Neuronal stem cell (in vitro differentiated cells): ENCODE results near the gene CDK8.

Experiments used
- DNase-seq: peaks from one replicate; pipeline ENCODE4 v3.0.0-alpha.2; 2013; ENCODE audit warnings: low spot score
- H2AFZ ChIP-seq: one replicate; pipeline ENCODE4 v1.6.1; 2013; ENCODE audit warnings: mild to moderate bottlenecking, low read length, inconsistent platforms
- H2AK5ac ChIP-seq: 2 replicates; pipeline ENCODE4 v1.6.1; 2013; ENCODE audit warnings: low read depth, mild to moderate bottlenecking, inconsistent platforms, low read length, moderate library complexity, mixed read lengths
- H2BK120ac ChIP-seq: 2 replicates; pipeline ENCODE4 v1.6.1; 2013; ENCODE audit warnings: low read depth, mild to moderate bottlenecking, inconsistent platforms, low read length, moderate library complexity, mixed read lengths
- H2BK12ac ChIP-seq: one replicate; pipeline ENCODE4 v1.6.1; 2013; ENCODE audit warnings: low read length, inconsistent platforms
- H2BK15ac ChIP-seq: 2 replicates; pipeline ENCODE4 v1.6.1; 2013; ENCODE audit warnings: mild to moderate bottlenecking, low read length, inconsistent platforms, mixed read lengths
- H2BK5ac ChIP-seq: one replicate; pipeline ENCODE4 v1.6.1; 2013; ENCODE audit warnings: inconsistent platforms, mild to moderate bottlenecking, low read length, moderate library complexity
- H3K14ac ChIP-seq: one replicate; pipeline ENCODE4 v1.6.1; 2013; ENCODE audit warnings: low read length, inconsistent platforms
- H3K18ac ChIP-seq: 2 replicates; pipeline ENCODE4 v1.6.1; 2013; ENCODE audit warnings: low read length, inconsistent platforms
- H3K23ac ChIP-seq: 2 replicates; pipeline ENCODE4 v1.6.1; 2013; ENCODE audit warnings: low read depth, mild to moderate bottlenecking, mixed read lengths, low read length, inconsistent platforms; ENCODE audit not compliant: poor library complexity
- H3K27ac ChIP-seq: replicated peaks from 3 replicates; pipeline ENCODE4 v1.5.1; 2013; ENCODE audit warnings: low read length, inconsistent platforms
- H3K27me3 ChIP-seq, 3 experiments: 2 replicates each; pipeline ENCODE4 v1.6.1; 2013; ENCODE audit warnings: low read length in 3 of 3, mild to moderate bottlenecking in 2 of 3, inconsistent platforms in 1 of 3, low read depth in 1 of 3, mixed read lengths in 1 of 3, moderate library complexity in 1 of 3; ENCODE audit not compliant: control insufficient read depth in 3 of 3, insufficient read depth in 3 of 3
- H3K36me3 ChIP-seq, 2 donors: replicated peaks in 1 of 2; 2 replicates each; pipeline ENCODE4 v1.6.1; 2013; ENCODE audit warnings: low read length in 2 of 2; ENCODE audit not compliant: control insufficient read depth in 2 of 2, insufficient read depth in 2 of 2
- H3K4ac ChIP-seq: 2 replicates; pipeline ENCODE4 v1.6.1; 2013; ENCODE audit warnings: inconsistent platforms, mild to moderate bottlenecking, low read length, moderate library complexity
- H3K4me1 ChIP-seq, 2 donors: 1 replicate in 1 of 2; 2 replicates in 1 of 2; pipeline ENCODE4 v1.6.1; 2013; ENCODE audit warnings: low read length in 2 of 2, low read depth in 1 of 2; ENCODE audit not compliant: control insufficient read depth in 2 of 2, insufficient read depth in 1 of 2
- H3K4me2 ChIP-seq: one replicate; pipeline ENCODE4 v1.6.1; 2013; ENCODE audit warnings: mild to moderate bottlenecking, low read length, inconsistent platforms; ENCODE audit not compliant: insufficient read depth, poor library complexity, severe bottlenecking
- H3K4me3 ChIP-seq, 2 donors: 2 replicates each; pipeline ENCODE4 v1.5.1; 2013; ENCODE audit warnings: low read length in 2 of 2, mild to moderate bottlenecking in 2 of 2, inconsistent platforms in 1 of 2, moderate library complexity in 1 of 2
- H3K79me1 ChIP-seq: one replicate; pipeline ENCODE4 v1.6.1; 2013; ENCODE audit warnings: low read depth, mild to moderate bottlenecking, inconsistent platforms, low read length, moderate library complexity
- H3K9ac ChIP-seq: one replicate; pipeline ENCODE4 v1.6.1; 2013; ENCODE audit warnings: mild to moderate bottlenecking, low read depth, low read length, inconsistent platforms; ENCODE audit not compliant: poor library complexity
- H3K9me3 ChIP-seq, 2 donors: replicated peaks in 1 of 2; 2 replicates each; pipeline versions ENCODE3 to v1.6.1; 2013; ENCODE audit warnings: low read length in 2 of 2, mild to moderate bottlenecking in 2 of 2, inconsistent platforms in 1 of 2, low read depth in 1 of 2, mixed read lengths in 1 of 2, moderate library complexity in 1 of 2; ENCODE audit not compliant: control insufficient read depth in 2 of 2, insufficient read depth in 1 of 2
- H4K8ac ChIP-seq: one replicate; pipeline ENCODE4 v1.6.1; 2013; ENCODE audit warnings: low read depth, mild to moderate bottlenecking, inconsistent platforms, low read length, moderate library complexity
- H4K91ac ChIP-seq: one replicate; pipeline ENCODE4 v1.6.1; 2013; ENCODE audit warnings: low read length, low read depth, mild to moderate bottlenecking, inconsistent platforms; ENCODE audit not compliant: poor library complexity
- WGBS, 2 donors: extraction: QIAGEN DNeasy Blood & Tissue Kit; methylation state at CpG; one replicate each; pipeline ENCODE4 v1.1.7; 2013; ENCODE audit warnings: missing lambda C conversion rate in 2 of 2, mixed read lengths in 1 of 2; ENCODE audit not compliant: insufficient read length in 2 of 2, insufficient replicate concordance in 1 of 2; ENCODE audit errors: extremely low coverage in 2 of 2; 5-methylcytosine and 5-hydroxymethylcytosine counted together

The CDK8 gene

GRCh38 chr13:26380930-26381329 is 127.0 kb downstream of the CDK8 start:
- H2AK5ac ChIP-seq, result no peak overlapping the region
- DNase-seq, result no peak
- no peak overlapping the region for H4K8ac ChIP-seq
- H2BK120ac ChIP-seq, result no peak overlapping the region
- no peak overlapping the region for H4K91ac ChIP-seq
- no peaks in the 10 kb centered on the region for H3K4me1 ChIP-seq
- H3K18ac ChIP-seq, result no peak overlapping the region
- no peak overlapping the region for H3K23ac ChIP-seq
- no peak overlapping the region for H3K4ac ChIP-seq
- H2BK15ac ChIP-seq, result no peak overlapping the region
- no peak overlapping the region for H3K4me2 ChIP-seq
- no peaks in the 10 kb centered on the region for H3K9me3 ChIP-seq
- H3K36me3 ChIP-seq, result peaks cover 1 to 12% of the 10 kb centered on the region in 2 donors
- no peaks in the 10 kb centered on the region for H3K79me1 ChIP-seq
- no peak overlapping the region for H3K9ac ChIP-seq
- no peak overlapping the region for H2BK12ac ChIP-seq
- H3K4me3 ChIP-seq, result no peak overlapping the region
- H3K27me3 ChIP-seq, result no peaks in the 10 kb centered on the region
- no CpG with 5 or more reads among the region's 2 CpGs for WGBS, 2 donors
- H3K27ac ChIP-seq, result no peak overlapping the region
- H2AFZ ChIP-seq, result no peak overlapping the region
- H2BK5ac ChIP-seq, result no peak overlapping the region
- no peak overlapping the region for H3K14ac ChIP-seq

GRCh38 chr13:26382366-26382765 is 128.4 kb downstream of the CDK8 start:
- Histone ChIP-seq H2BK120ac (no peak overlapping the region), H3K4me1 (no peaks in the 10 kb centered on the region), H2AK5ac (no peak overlapping the region), H3K4ac (no peak overlapping the region), H4K91ac (no peak overlapping the region), H3K4me2 (no peak overlapping the region), H2BK12ac (no peak overlapping the region), H3K18ac (no peak overlapping the region), H3K9me3 (no peaks in the 10 kb centered on the region), H3K36me3 (peaks cover 2 to 27% of the 10 kb centered on the region in 2 donors), H4K8ac (no peak overlapping the region), H3K23ac (no peak overlapping the region), H2AFZ (no peak overlapping the region), H3K14ac (no peak overlapping the region), H3K4me3 (no peak overlapping the region), H3K27ac (no peak overlapping the region), H3K27me3 (no peaks in the 10 kb centered on the region), H2BK5ac (no peak overlapping the region), H3K79me1 (no peaks in the 10 kb centered on the region), H2BK15ac (no peak overlapping the region), H3K9ac (no peak overlapping the region)
- no CpG with 5 or more reads among the region's 2 CpGs for WGBS, 2 donors
- no peak for DNase-seq

GRCh38 chr13:26382835-26383234 is 128.9 kb downstream of the CDK8 start:
- no peak overlapping the region for H2AK5ac ChIP-seq
- no peaks in the 10 kb centered on the region for H3K9me3 ChIP-seq
- no peak overlapping the region for H3K9ac ChIP-seq
- no peak overlapping the region for H3K18ac ChIP-seq
- H2BK5ac ChIP-seq, result no peak overlapping the region
- no peak overlapping the region for H3K4me3 ChIP-seq
- no peak overlapping the region for H3K4ac ChIP-seq
- H4K91ac ChIP-seq, result no peak overlapping the region
- H3K4me1 ChIP-seq, result no peaks in the 10 kb centered on the region
- no peak overlapping the region for H3K27ac ChIP-seq
- H2BK12ac ChIP-seq, result no peak overlapping the region
- no peak overlapping the region for H3K14ac ChIP-seq
- no peaks in the 10 kb centered on the region for H3K27me3 ChIP-seq
- DNase-seq, result no peak
- H2BK120ac ChIP-seq, result no peak overlapping the region
- H2BK15ac ChIP-seq, result no peak overlapping the region
- no CpG with 5 or more reads among the region's 4 CpGs for WGBS, 2 donors
- no peak overlapping the region for H3K4me2 ChIP-seq
- no peak overlapping the region for H2AFZ ChIP-seq
- no peaks in the 10 kb centered on the region for H3K79me1 ChIP-seq
- no peak overlapping the region for H3K23ac ChIP-seq
- H3K36me3 ChIP-seq, result peaks cover 5 to 31% of the 10 kb centered on the region in 2 donors
- no peak overlapping the region for H4K8ac ChIP-seq

GRCh38 chr13:26384587-26384986 is 130.7 kb downstream of the CDK8 start:
- Histone ChIP-seq H4K8ac (no peak overlapping the region), H2AFZ (no peak overlapping the region), H3K4ac (no peak overlapping the region), H3K79me1 (no peaks in the 10 kb centered on the region), H3K18ac (no peak overlapping the region), H3K23ac (no peak overlapping the region), H3K9me3 (no peaks in the 10 kb centered on the region), H3K4me1 (no peaks in the 10 kb centered on the region), H3K9ac (no peak overlapping the region), H2BK5ac (no peak overlapping the region), H3K4me2 (no peak overlapping the region), H2BK15ac (no peak overlapping the region), H3K36me3 (peaks cover 5 to 42% of the 10 kb centered on the region in 2 donors), H3K27ac (no peak overlapping the region), H2BK120ac (no peak overlapping the region), H3K4me3 (no peak overlapping the region), H2BK12ac (no peak overlapping the region), H3K14ac (no peak overlapping the region), H2AK5ac (no peak overlapping the region), H4K91ac (no peak overlapping the region), H3K27me3 (no peaks in the 10 kb centered on the region)
- WGBS, 2 donors, result no CpG with 5 or more reads among the region's 1 CpG
- DNase-seq, result no peak
